WTC11 (cell line): ENCODE data around the gene ACKR3.

ENCODE experiments used
- ATF1 ChIP-seq: sonication (generic); formaldehyde crosslinking; IDR thresholded peaks from 2 replicates; pipeline ENCODE4 v1.8.1; 2023; ENCODE audit warnings: mild to moderate bottlenecking, moderate library complexity, missing genetic modification reagents
- ATF3 ChIP-seq: sonication (generic); formaldehyde crosslinking; conservative IDR thresholded peaks from 2 replicates; pipeline ENCODE4 v1.8.1; 2022; ENCODE audit warnings: mild to moderate bottlenecking, missing genetic modification reagents
- CTCF ChIP-seq: fragments of 200-600 bp; IDR thresholded peaks from 2 replicates; pipeline ENCODE4 v1.8.0; 2022; ENCODE audit warnings: antibody characterized with exemption
- JUN ChIP-seq: sonication (generic); formaldehyde crosslinking; IDR thresholded peaks from 2 replicates; pipeline ENCODE4 v1.8.0; 2023; ENCODE audit warnings: mild to moderate bottlenecking, missing genetic modification reagents
- MLX ChIP-seq: sonication (generic); formaldehyde crosslinking; IDR thresholded peaks from 2 replicates; pipeline ENCODE4 v1.8.1; 2023; ENCODE audit warnings: mild to moderate bottlenecking, missing genetic modification reagents, moderate library complexity
- NFYB ChIP-seq: sonication (generic); formaldehyde crosslinking; conservative IDR thresholded peaks from 2 replicates; pipeline ENCODE4 v1.8.0; 2022; ENCODE audit warnings: low read depth, missing genetic modification reagents
- NR2C2 ChIP-seq: sonication (generic); formaldehyde crosslinking; IDR thresholded peaks from 2 replicates; pipeline ENCODE4 v1.8.0; 2022; ENCODE audit warnings: mild to moderate bottlenecking, missing genetic modification reagents
- SP1 ChIP-seq: sonication (generic); formaldehyde crosslinking; conservative IDR thresholded peaks from 2 replicates; pipeline ENCODE4 v1.8.1; 2022; ENCODE audit warnings: missing genetic modification reagents
- ZNF121 ChIP-seq: sonication (generic); formaldehyde crosslinking; IDR thresholded peaks from 2 replicates; pipeline ENCODE4 v1.8.0; 2023; ENCODE audit warnings: missing genetic modification reagents
- ZNF138 ChIP-seq: sonication (generic); formaldehyde crosslinking; conservative IDR thresholded peaks from 2 replicates; pipeline ENCODE4 v1.8.1; 2022; ENCODE audit warnings: mild to moderate bottlenecking, moderate library complexity, missing genetic modification reagents
- ZNF423 ChIP-seq: fragments of 250-450 bp; sonication (Bioruptor Pico); IDR thresholded peaks from 2 replicates; pipeline ENCODE4 v2.1.2; 2022; ENCODE audit warnings: mild to moderate bottlenecking, moderate library complexity

- TF ChIP-seq CTCF (no peak), JUN (CRISPR knock-in tag) (no peak), NFYB (CRISPR knock-in tag) (no peak), SP1 (no peak), ZNF121 (CRISPR knock-in tag) (no peak), ATF1 (CRISPR knock-in tag) (no peak), ATF3 (CRISPR knock-in tag) (no peak), ZNF138 (CRISPR knock-in tag) (no peak), ZNF423 (CRISPR knock-in tag) (no peak), NR2C2 (CRISPR knock-in tag) (no peak), MLX (CRISPR knock-in tag) (no peak)
Observed at GRCh38 chr2:236599059-236599458, 29.4 kb downstream of the ACKR3 start.
